H1 (cell line): ENCODE results near the gene DEPP1.

Source experiments
- ATF2 ChIP-seq: IDR thresholded peaks from 2 replicates; pipeline ENCODE4 v1.6.1; 2012; ENCODE audit warnings: low read length, inconsistent platforms
- BRCA1 ChIP-seq: IDR thresholded peaks from 2 replicates; pipeline ENCODE4 v1.6.1; 2012; ENCODE audit warnings: low read depth, low read length, improper control_type of control experiment
- CTCF ChIP-seq, 3 experiments: IDR thresholded peaks; 1 replicate in 2 of 3; 2 replicates in 1 of 3; pipeline versions ENCODE4 v1.5.1 to v1.6.1; 2011; ENCODE audit warnings: low read length in 3 of 3, mild to moderate bottlenecking in 3 of 3, inconsistent platforms in 2 of 3, low read depth in 1 of 3, moderate library complexity in 1 of 3; ENCODE audit not compliant: insufficient read depth in 1 of 3; ENCODE audit errors: control extremely low read depth in 1 of 3
- EGR1 ChIP-seq: IDR thresholded peaks from 2 replicates; pipeline ENCODE4 v1.6.1; 2011; ENCODE audit warnings: low read depth, low read length, borderline replicate concordance
- EP300 ChIP-seq, 2 experiments: IDR thresholded peaks; 1 replicate in 1 of 2; 2 replicates in 1 of 2; pipeline ENCODE4 v1.6.1; 2011 to 2012; ENCODE audit warnings: low read depth in 2 of 2, low read length in 2 of 2, mild to moderate bottlenecking in 2 of 2, borderline replicate concordance in 1 of 2, inconsistent platforms in 1 of 2, moderate library complexity in 1 of 2
- EZH2 ChIP-seq: fragments of 200-600 bp; sonication (generic); IDR thresholded peaks from 2 replicates; pipeline ENCODE4 v1.7.1; 2012; ENCODE audit warnings: low read depth, mild to moderate bottlenecking, moderate library complexity, low read length, inconsistent platforms; ENCODE audit not compliant: severe bottlenecking
- NRF1 ChIP-seq: IDR thresholded peaks from 2 replicates; pipeline ENCODE4 v1.6.1; 2011; ENCODE audit warnings: mild to moderate bottlenecking, low read depth, low read length, improper control_type of control experiment
- POLR2A ChIP-seq, 2 experiments: IDR thresholded peaks; 1 replicate in 1 of 2; 2 replicates in 1 of 2; pipeline ENCODE4 v1.6.1; 2011; ENCODE audit warnings: low read depth in 2 of 2, low read length in 2 of 2, mild to moderate bottlenecking in 2 of 2; ENCODE audit errors: control extremely low read depth in 1 of 2
- POLR2AphosphoS5 ChIP-seq: IDR thresholded peaks from 2 replicates; pipeline ENCODE4 v1.6.1; 2011; ENCODE audit warnings: low read depth, low read length
- TAF1 ChIP-seq: IDR thresholded peaks from 2 replicates; pipeline ENCODE4 v1.6.1; 2011; ENCODE audit warnings: mild to moderate bottlenecking, low read depth, low read length
- ZNF274 ChIP-seq: IDR thresholded peaks from 2 replicates; pipeline ENCODE4 v1.7.0; 2012; ENCODE audit warnings: low read length, borderline replicate concordance; ENCODE audit errors: extremely low read depth

- no peak for TF ChIP-seq EGR1
- TF ChIP-seq EZH2 = no peak
- TF ChIP-seq EP300 (IDR thresholded peaks at IDR 0.05; ENCODE audit: borderline replicate concordance in 1 of 2, low read depth in 2 of 2, low read length in 2 of 2) = no peak
- no peak for TF ChIP-seq CTCF (IDR thresholded peaks at IDR 0.05; ENCODE audit: control extremely low read depth in 1 of 3, insufficient read depth in 1 of 3, low read depth in 1 of 3, low read length in 3 of 3)
- TF ChIP-seq POLR2A (IDR thresholded peaks at IDR 0.05; ENCODE audit: control extremely low read depth in 1 of 2, low read depth in 2 of 2, low read length in 2 of 2) = no peak
- no peak for TF ChIP-seq POLR2AphosphoS5
- TF ChIP-seq ATF2 = no peak
- TF ChIP-seq BRCA1 = no peak
- no peak for TF ChIP-seq TAF1
- TF ChIP-seq ZNF274 = no peak
- TF ChIP-seq NRF1 = no peak
Measured at GRCh38 chr10:44998146-44998631, 19.6 kb upstream of the DEPP1 start.
